Measurements from ENCODE around the gene ZFAND6.
"Not testable (repeated sequence)": the region's sequence is repeated elsewhere in the genome, so short reads cannot be mapped to it uniquely, and the experiment has no call there.

ZFAND6 gene

DNA sequence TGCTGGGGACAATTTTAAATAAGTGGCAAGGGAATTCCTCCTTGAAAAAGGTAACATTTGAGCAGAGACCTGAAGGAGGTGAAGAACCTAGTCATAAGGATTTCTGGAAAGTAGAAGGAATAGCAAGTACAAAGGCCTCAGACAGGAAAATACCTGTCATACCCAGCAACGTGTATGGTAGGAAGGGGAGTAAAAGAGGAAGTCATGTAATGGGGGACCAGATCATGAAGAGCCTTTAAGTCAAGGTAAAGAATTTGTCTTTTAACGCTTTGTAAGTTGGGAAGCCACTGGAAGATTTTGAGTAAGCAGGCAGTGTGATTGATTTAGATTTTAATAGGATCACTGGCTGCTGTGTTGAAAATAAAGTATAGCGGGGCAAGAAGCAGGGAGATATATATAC lies 49.9 kb downstream of the ZFAND6 start:
- H3K9me3 ChIP-seq (replicated peaks in 1 of 11): no peaks in the 10 kb centered on the region
- H3K4me3 ChIP-seq: no peak overlapping the region
- H3K4me1 ChIP-seq: peaks cover 9 to 24% (median 14%) of the 10 kb centered on the region in 10 experiments; a peak in 18 of 20 replicates
- no peak overlapping the region for H3K27ac ChIP-seq
- peaks cover 27 to 98% (median 73%) of the 10 kb centered on the region in 11 experiments; a peak in 20 of 22 replicates for H4K20me1 ChIP-seq
- H3K9ac ChIP-seq: no peak overlapping the region
- H3K4me2 ChIP-seq: no peak overlapping the region
- no peaks in the 10 kb centered on the region for H3K27me3 ChIP-seq
- H3K36me3 ChIP-seq: peaks cover 0 to 12% (median under 1%) of the 10 kb centered on the region in 11 experiments; a peak in 4 of 22 replicates
- TF ChIP-seq Cebpa-rat (IDR thresholded peaks at IDR 0.05): no peak

DNA sequence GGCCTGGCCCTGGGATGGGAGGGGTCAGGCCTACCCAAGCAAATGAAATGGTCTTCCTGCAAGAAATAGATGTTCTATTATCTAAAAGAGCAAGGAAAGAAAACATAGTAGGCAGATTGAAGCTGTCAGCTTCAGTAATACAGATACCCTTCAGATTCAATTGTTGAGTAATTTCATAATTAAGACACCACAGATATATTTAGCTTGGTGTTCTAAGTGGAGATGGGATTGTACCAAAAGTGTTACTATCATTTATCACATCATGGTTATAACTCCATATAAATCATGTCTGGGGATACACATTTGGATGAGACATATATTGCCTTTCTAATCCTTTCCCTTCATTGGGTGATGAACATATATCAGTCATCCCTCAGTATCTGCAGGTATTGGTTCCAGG lies 51.4 kb downstream of the ZFAND6 start:
- Histone ChIP-seq H3K9me3 (replicated peaks in 1 of 11) (no peaks in the 10 kb centered on the region), H3K4me1 (peaks cover 0 to 26% (median 2%) of the 10 kb centered on the region in 10 experiments; a peak in 11 of 20 replicates), H3K4me2 (no peak overlapping the region), H4K20me1 (peaks cover 19 to 98% (median 69%) of the 10 kb centered on the region in 11 experiments; a peak in 21 of 22 replicates), H3K9ac (no peak overlapping the region), H3K27me3 (no peaks in the 10 kb centered on the region), H3K36me3 (peaks cover 0 to 11% (median 0%) of the 10 kb centered on the region in 11 experiments; a peak in 2 of 22 replicates), H3K27ac (no peak overlapping the region), H3K4me3 (no peak overlapping the region)
- no peak for TF ChIP-seq Cebpa-rat (IDR thresholded peaks at IDR 0.05)

DNA sequence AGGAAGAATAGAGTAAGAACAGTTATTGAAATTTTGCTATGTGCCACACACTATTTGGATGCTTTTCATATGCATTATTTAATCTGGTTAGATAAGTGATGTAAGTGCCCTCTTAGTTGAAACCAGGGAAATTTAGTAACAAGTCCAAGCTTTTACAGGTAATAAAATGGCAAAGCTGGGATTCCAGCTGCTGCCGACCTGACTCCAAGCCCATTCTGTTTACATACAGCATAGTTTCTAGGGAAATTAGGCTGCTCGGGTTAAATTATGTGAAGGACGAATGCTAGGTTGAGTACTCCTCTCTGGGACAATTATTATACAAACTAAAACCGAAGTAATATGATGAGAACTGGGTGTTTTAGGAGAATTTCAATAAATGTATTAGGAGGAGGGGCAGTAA lies 54.6 kb downstream of the ZFAND6 start:
- Histone ChIP-seq H4K20me1 (peaks cover 13 to 98% (median 66%) of the 10 kb centered on the region in 11 experiments; a peak in 21 of 22 replicates), H3K4me3 (no peak overlapping the region), H3K9me3 (replicated peaks in 1 of 11) (no peaks in the 10 kb centered on the region), H3K4me2 (peak overlapping the region in 1 of 11 experiments; percentile 38; a peak in 1 of 22 replicates), H3K4me1 (peaks cover 0 to 25% (median 0%) of the 10 kb centered on the region in 10 experiments; a peak in 6 of 20 replicates), H3K9ac (no peak overlapping the region), H3K27me3 (no peaks in the 10 kb centered on the region), H3K36me3 (peaks cover 0 to 8% (median 0%) of the 10 kb centered on the region in 11 experiments; a peak in 2 of 22 replicates), H3K27ac (no peak overlapping the region)
- TF ChIP-seq Cebpa-rat (IDR thresholded peaks at IDR 0.05): no peak

- Histone ChIP-seq H4K20me1 (peaks cover 13 to 98% (median 58%) of the 10 kb centered on the region in 11 experiments; a peak in 21 of 22 replicates), H3K36me3 (peaks cover 0 to 11% (median under 1%) of the 10 kb centered on the region in 11 experiments; a peak in 6 of 22 replicates), H3K4me3 (no peak overlapping the region)
Measured at GRCh38 chr15:80115021-80115420, 55.5 kb downstream of the ZFAND6 start.

GRCh38 chr15:80118956-80119355 lies 59.5 kb downstream of the ZFAND6 start:
- H3K9me3 ChIP-seq (replicated peaks in 1 of 11): peaks cover 0 to 5% (median 0%) of the 10 kb centered on the region in 11 experiments; a peak in 1 of 22 replicates
- peaks cover 6 to 95% (median 33%) of the 10 kb centered on the region in 11 experiments; a peak in 17 of 22 replicates for H4K20me1 ChIP-seq
- H3K27ac ChIP-seq: no peak overlapping the region
- H3K4me2 ChIP-seq: no peak overlapping the region
- no peak for TF ChIP-seq Cebpa-rat (IDR thresholded peaks at IDR 0.05)
- H3K9ac ChIP-seq: no peak overlapping the region
- H3K27me3 ChIP-seq: no peaks in the 10 kb centered on the region
- H3K36me3 ChIP-seq: peaks cover 22 to 45% (median 36%) of the 10 kb centered on the region in 11 experiments; a peak in 21 of 22 replicates
- H3K4me1 ChIP-seq: peaks cover 0 to 47% (median 0%) of the 10 kb centered on the region in 10 experiments; a peak in 6 of 20 replicates
- H3K4me3 ChIP-seq: no peak overlapping the region

More at GRCh38 chr15:80115021-80115420, 55.5 kb downstream of the ZFAND6 start:
- Histone ChIP-seq H3K4me1 (peaks cover 0 to 25% (median 0%) of the 10 kb centered on the region in 10 experiments; a peak in 6 of 20 replicates), H3K9me3 (replicated peaks in 1 of 11) (no peaks in the 10 kb centered on the region), H3K4me2 (peak overlapping the region in 2 of 11 experiments; percentile 33 to 59; a peak in 3 of 22 replicates), H3K27ac (peak overlapping the region in 2 of 11 experiments; percentile 21 to 29; a peak in 2 of 22 replicates), H3K9ac (peak overlapping the region in 1 of 11 experiments; percentile 25; a peak in 1 of 22 replicates), H3K27me3 (no peaks in the 10 kb centered on the region)
- TF ChIP-seq Cebpa-rat (IDR thresholded peaks at IDR 0.05): no peak

DNA sequence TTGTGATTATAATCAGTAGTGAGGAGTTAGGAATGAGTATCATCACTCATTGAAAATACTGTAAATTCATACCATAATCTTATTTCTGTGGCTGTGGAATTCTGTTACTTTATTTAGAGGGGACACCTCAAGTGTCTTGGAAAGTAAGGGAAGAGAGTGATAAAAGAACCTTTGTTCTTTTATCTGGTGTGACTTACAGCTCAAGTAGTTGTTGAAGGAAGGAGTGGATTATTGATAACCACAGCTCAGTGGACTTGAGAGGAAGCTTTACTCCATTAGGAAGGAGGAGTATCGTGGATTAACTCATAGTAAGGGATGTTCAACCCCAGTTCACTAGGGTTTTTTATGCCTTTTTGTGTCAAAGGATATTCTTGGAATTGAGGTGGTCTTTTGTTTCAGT lies 61.2 kb downstream of the ZFAND6 start:
- no peak for TF ChIP-seq Cebpa-rat (IDR thresholded peaks at IDR 0.05)
- Histone ChIP-seq H3K9ac (no peak overlapping the region), H3K36me3 (peaks cover 32 to 62% (median 50%) of the 10 kb centered on the region in 11 experiments; a peak in 21 of 22 replicates), H3K27me3 (no peaks in the 10 kb centered on the region), H3K4me3 (no peak overlapping the region), H3K9me3 (replicated peaks in 1 of 11) (peaks cover 0 to 5% (median 0%) of the 10 kb centered on the region in 11 experiments; a peak in 1 of 22 replicates), H3K4me2 (no peak overlapping the region), H3K27ac (no peak overlapping the region), H3K4me1 (peaks cover 0 to 30% (median 0%) of the 10 kb centered on the region in 10 experiments; a peak in 4 of 20 replicates), H4K20me1 (peaks cover 0 to 78% (median 20%) of the 10 kb centered on the region in 11 experiments; a peak in 14 of 22 replicates)

DNA sequence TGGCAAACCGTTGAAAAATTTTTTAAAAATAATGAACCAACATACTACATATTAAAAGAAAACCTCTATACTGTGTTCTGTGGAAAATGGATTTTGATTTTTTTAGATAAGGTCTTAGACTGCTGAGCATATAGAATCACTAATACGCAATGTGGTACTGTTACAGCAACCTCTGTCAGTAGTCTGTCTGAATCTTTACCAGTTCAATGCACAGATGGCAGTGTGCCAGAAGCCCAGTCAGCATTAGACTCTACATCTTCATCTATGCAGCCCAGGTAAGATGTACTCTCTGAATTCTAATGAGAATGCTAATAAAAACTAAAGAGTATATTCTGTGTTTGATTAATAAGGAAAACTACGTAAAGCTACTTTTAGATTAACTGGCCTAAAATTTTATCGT lies 62.1 kb downstream of the ZFAND6 start:
- Histone ChIP-seq H3K9ac (no peak overlapping the region), H3K27me3 (no peaks in the 10 kb centered on the region), H3K4me1 (peaks cover 0 to 27% (median 0%) of the 10 kb centered on the region in 10 experiments; a peak in 4 of 20 replicates), H4K20me1 (peaks cover 0 to 69% (median 14%) of the 10 kb centered on the region in 11 experiments; a peak in 13 of 22 replicates), H3K9me3 (replicated peaks in 1 of 11) (peaks cover 0 to 5% (median 0%) of the 10 kb centered on the region in 11 experiments; a peak in 1 of 22 replicates), H3K36me3 (peaks cover 41 to 71% (median 59%) of the 10 kb centered on the region in 11 experiments), H3K27ac (no peak overlapping the region), H3K4me2 (no peak overlapping the region), H3K4me3 (no peak overlapping the region)
- TF ChIP-seq Cebpa-rat (IDR thresholded peaks at IDR 0.05): no peak

- no peak overlapping the region for H3K9ac ChIP-seq
- H3K4me1 ChIP-seq: peaks cover 0 to 41% (median 0%) of the 10 kb centered on the region in 10 experiments; a peak in 6 of 20 replicates
- H4K20me1 ChIP-seq: peaks cover 0 to 56% (median 8%) of the 10 kb centered on the region in 11 experiments; a peak in 10 of 22 replicates
- H3K4me3 ChIP-seq: no peak overlapping the region
- H3K27ac ChIP-seq: 0 out of 22 replicates have a peak overlapping the region, but pooled peaks of 1 of the 11 experiments have one; percentile 6
- H3K4me2 ChIP-seq: peak overlapping the region in 1 of 11 experiments; percentile 15; a peak in 2 of 22 replicates
- peaks cover 45 to 76% (median 67%) of the 10 kb centered on the region in 11 experiments for H3K36me3 ChIP-seq
- no peak for TF ChIP-seq Cebpa-rat (IDR thresholded peaks at IDR 0.05)
- H3K27me3 ChIP-seq: no peaks in the 10 kb centered on the region
- H3K9me3 ChIP-seq (replicated peaks in 1 of 11): peaks cover 0 to 5% (median 0%) of the 10 kb centered on the region in 11 experiments; a peak in 1 of 22 replicates
Measured at GRCh38 chr15:80123034-80123433, 63.6 kb downstream of the ZFAND6 start.

GRCh38 chr15:80127253-80127652 lies 67.8 kb downstream of the ZFAND6 start:
- H3K4me1 ChIP-seq: peaks cover 0 to 33% (median 0%) of the 10 kb centered on the region in 10 experiments; a peak in 6 of 20 replicates
- H4K20me1 ChIP-seq: peaks cover 0 to 15% (median 0%) of the 10 kb centered on the region in 11 experiments; a peak in 3 of 22 replicates
- not testable (repeated sequence) for H3K9ac ChIP-seq; H3K27ac ChIP-seq; H3K9me3 ChIP-seq (replicated peaks in 1 of 11); H3K4me3 ChIP-seq; H3K27me3 ChIP-seq
- H3K36me3 ChIP-seq: peaks cover 46 to 89% (median 66%) of the 10 kb centered on the region in 11 experiments
- peak overlapping the region in 3 of 11 experiments; percentile 25 to 53 (median 30); a peak in 4 of 22 replicates for H3K4me2 ChIP-seq
